MCF 10A (cell line): ENCODE measurements around the gene DTL. TPM values are rescaled to one million over a fixed set of nuclear protein-coding genes. Genes with fewer than 3 reads are reported as not detected.

Source experiments
- BruUV-seq: library from RNA; stranded (reverse); fragments of 400-500 nt; replicated peaks from 2 replicates; lab custom pipeline; 2021; lab: Mats Ljungman, UMichigan
- CTCF ChIA-PET: fragments of 300-600 bp; sonication (Branson Sonifier 250); formaldehyde crosslinking; extraction: SDS; loops from one replicate; lab custom pipeline; 2021; ENCODE audit warnings: antibody characterized with exemption, inconsistent platforms; lab: Yijun Ruan, JAX
- POLR2A ChIA-PET: fragments of 300-600, 350-650 bp; sonication (Branson Sonifier 250); formaldehyde crosslinking; extraction: SDS; loops from one replicate; lab custom pipeline; 2020; ENCODE audit warnings: antibody characterized with exemption, inconsistent platforms; lab: Yijun Ruan, JAX
- DNase-seq: peaks from one replicate; pipeline ENCODE4 v3.0.0-alpha.2; 2018; ENCODE audit not compliant: unreplicated experiment
- H3K27ac Mint-ChIP-seq: one replicate; pipeline ENCODE4 v1.8.0; 2022; ENCODE audit warnings: mild to moderate bottlenecking, low read depth, mixed read lengths; ENCODE audit not compliant: unreplicated experiment
- H3K27me3 Mint-ChIP-seq: one replicate; pipeline ENCODE4 v1.8.0; 2022; ENCODE audit warnings: mixed read lengths; ENCODE audit not compliant: insufficient read depth, unreplicated experiment
- H3K36me3 Mint-ChIP-seq: one replicate; pipeline ENCODE4 v1.8.0; 2022; ENCODE audit warnings: mild to moderate bottlenecking, moderate library complexity, mixed read lengths; ENCODE audit not compliant: insufficient read depth, unreplicated experiment
- H3K4me1 Mint-ChIP-seq: one replicate; pipeline ENCODE4 v1.8.0; 2022; ENCODE audit warnings: mixed read lengths; ENCODE audit not compliant: insufficient read depth, unreplicated experiment
- H3K4me3 Mint-ChIP-seq: one replicate; pipeline ENCODE4 v1.8.0; 2022; ENCODE audit warnings: mild to moderate bottlenecking, moderate library complexity, mixed read lengths; ENCODE audit not compliant: unreplicated experiment
- H3K9me3 Mint-ChIP-seq: one replicate; pipeline ENCODE4 v1.8.0; 2022; ENCODE audit warnings: mixed read lengths; ENCODE audit not compliant: unreplicated experiment
- CTCF ChIP-seq: fragments of 200-600 bp; IDR thresholded peaks from one replicate; pipeline ENCODE4 v1.8.0; 2022; ENCODE audit warnings: antibody characterized with exemption, mild to moderate bottlenecking; ENCODE audit not compliant: unreplicated experiment
- intact Hi-C: fragments of 100-400 bp; cut with micrococcal nuclease; formaldehyde crosslinking; loops from 2 replicates; pipeline ENCODE4 v1.14.1; 2022
- total RNA-seq: library from RNA; stranded (reverse); gene quantifications from 2 replicates; pipeline ENCODE4 v1.2.3, GENCODE V29; 2022

DTL gene
- total RNA-seq, 1 experiment from 2014 or later = 34.4 TPM

GRCh38 chr1:212141404-212141803, 105.9 kb downstream of the DTL start:
- no peaks in the 10 kb centered on the region for H3K9me3 Mint-ChIP-seq
- no TSS peak for BruUV-seq
- intact Hi-C loops = no loop called here
- CTCF ChIA-PET = interaction anchor here (0.6 to 3.3 kb wide), 5 partner anchors 23 to 289 kb away, joined by 3 to 10 read pairs (median 4); no protein-coding TSS in a partner anchor
- H3K27me3 Mint-ChIP-seq = no peaks in the 10 kb centered on the region
- TF ChIP-seq CTCF = no peak
- peak overlapping the region; percentile 8 for H3K27ac Mint-ChIP-seq
- DNase-seq = peak; percentile 72
- no peaks in the 10 kb centered on the region for H3K36me3 Mint-ChIP-seq
- H3K4me1 Mint-ChIP-seq = peaks cover 16% of the 10 kb centered on the region
- H3K4me3 Mint-ChIP-seq = no peak overlapping the region
- POLR2A ChIA-PET = interaction anchor here (0.8 to 2.4 kb wide), 8 partner anchors 9 to 145 kb away, joined by 3 to 7 read pairs (median 4); partner anchors contain the start of gene PPP2R5A

- no TSS peak for BruUV-seq
- Mint-ChIP-seq H3K9me3 (no peaks in the 10 kb centered on the region), H3K4me3 (no peak overlapping the region), H3K36me3 (no peaks in the 10 kb centered on the region), H3K27me3 (no peaks in the 10 kb centered on the region), H3K4me1 (peaks cover 16% of the 10 kb centered on the region), H3K27ac (no peak overlapping the region)
- DNase-seq = no peak
- CTCF ChIA-PET = interaction anchor here (0.6 to 1.8 kb wide), 8 partner anchors 9 to 323 kb away, joined by 3 to 4 read pairs (median 3); no protein-coding TSS in a partner anchor
- TF ChIP-seq CTCF = no peak
- intact Hi-C loops = no loop called here
- POLR2A ChIA-PET = interaction anchor here (0.7 to 0.9 kb wide), 2 partner anchors 25 to 92 kb away, joined by 3 read pairs; no protein-coding TSS in a partner anchor
These were observed 107.5 kb downstream of the DTL start for GRCh38 chr1:212142883-212143530.

- ChIA-PET POLR2A (interaction anchor here (0.8 to 1.0 kb wide), 2 partner anchors 19 to 29 kb away, joined by 3 to 4 read pairs; no protein-coding TSS in a partner anchor), CTCF (interaction anchor here (0.6 to 1.0 kb wide), 4 partner anchors 33 to 153 kb away, joined by 3 to 6 read pairs (median 4); partner anchors contain the start of genes DTL and INTS7)
- Mint-ChIP-seq H3K4me1 (no peaks in the 10 kb centered on the region), H3K9me3 (peaks cover 2% of the 10 kb centered on the region), H3K27ac (no peak overlapping the region), H3K4me3 (no peak overlapping the region), H3K36me3 (no peaks in the 10 kb centered on the region), H3K27me3 (no peaks in the 10 kb centered on the region)
- TF ChIP-seq CTCF = no peak
- BruUV-seq = no TSS peak
- intact Hi-C loops = no loop called here
- DNase-seq = no peak
These were observed 112.1 kb downstream of the DTL start for GRCh38 chr1:212147581-212148033.

GRCh38 chr1:212149566-212149965, 114.0 kb downstream of the DTL start:
- H3K4me1 Mint-ChIP-seq = no peaks in the 10 kb centered on the region
- intact Hi-C loops = no loop called here
- H3K4me3 Mint-ChIP-seq = no peak overlapping the region
- DNase-seq = no peak
- no peak overlapping the region for H3K27ac Mint-ChIP-seq
- H3K9me3 Mint-ChIP-seq = peaks cover 7% of the 10 kb centered on the region
- CTCF ChIA-PET = interaction anchor here (0.7 to 1.3 kb wide), 2 partner anchors 16 to 119 kb away, joined by 3 read pairs; no protein-coding TSS in a partner anchor
- no TSS peak for BruUV-seq
- no peak for TF ChIP-seq CTCF
- POLR2A ChIA-PET = no interaction called here
- no peaks in the 10 kb centered on the region for H3K36me3 Mint-ChIP-seq
- no peaks in the 10 kb centered on the region for H3K27me3 Mint-ChIP-seq
